Activated CD4-positive, alpha-beta memory T cell treated with anti-CD3 and anti-CD28 coated beads for 36 hours (primary cell): ENCODE data around the gene MMAB. TPM values are rescaled to one million over a fixed set of nuclear protein-coding genes. Genes with fewer than 3 reads are reported as not detected.

Source experiments
- CTCF ChIA-PET: fragments of 350-600 bp; sonication (Branson Sonifier 250); formaldehyde crosslinking; loops from one replicate; lab custom pipeline; 2021; ENCODE audit warnings: antibody characterized with exemption, inconsistent platforms; lab: Charles Lee
- POLR2A ChIA-PET: fragments of 350-600 bp; sonication (Branson Sonifier 250); formaldehyde crosslinking; loops from one replicate; lab custom pipeline; 2021; ENCODE audit warnings: antibody characterized with exemption; lab: Charles Lee
- DNase-seq: peaks from one replicate; pipeline ENCODE4 v3.0.0-alpha.2; 2020
- H3K27ac Mint-ChIP-seq: one replicate; pipeline ENCODE4 v1.8.0; 2021; ENCODE audit warnings: mixed read lengths
- H3K27me3 Mint-ChIP-seq: one replicate; pipeline ENCODE4 v1.8.0; 2021; ENCODE audit warnings: mixed read lengths
- H3K36me3 Mint-ChIP-seq: one replicate; pipeline ENCODE4 v1.8.0; 2021; ENCODE audit warnings: mixed read lengths
- H3K4me1 Mint-ChIP-seq: one replicate; pipeline ENCODE4 v1.8.0; 2021; ENCODE audit warnings: low read depth, mixed read lengths
- H3K4me3 Mint-ChIP-seq: one replicate; pipeline ENCODE4 v1.8.0; 2021; ENCODE audit warnings: mild to moderate bottlenecking, mixed read lengths
- H3K9me3 Mint-ChIP-seq: one replicate; pipeline ENCODE4 v1.8.0; 2021; ENCODE audit warnings: mixed read lengths
- intact Hi-C: fragments of 100-400 bp; cut with micrococcal nuclease; formaldehyde crosslinking; loops from one replicate; pipeline ENCODE4 v1.15.1; 2023
- total RNA-seq, 2 experiments: library from RNA; stranded (reverse); gene quantifications; one replicate each; pipeline ENCODE4 v1.2.3, GENCODE V29; 2021

The MMAB gene
- total RNA-seq, 2 experiments from 2014 or later: 42.4 to 48.3 TPM

- POLR2A ChIA-PET: no interaction called here
Observed at GRCh38 chr12:109518820-109519665, 54.3 kb downstream of the MMAB start.

GRCh38 chr12:109517619-109518018 is 55.7 kb downstream of the MMAB start:
- H3K27ac Mint-ChIP-seq: no peak overlapping the region
- H3K36me3 Mint-ChIP-seq: peaks cover 49% of the 10 kb centered on the region
- H3K4me1 Mint-ChIP-seq: no peaks in the 10 kb centered on the region
- no peak for DNase-seq
- no peaks in the 10 kb centered on the region for H3K9me3 Mint-ChIP-seq
- CTCF ChIA-PET: interaction anchor here (0.8 to 7.3 kb wide), 5 partner anchors 9 to 328 kb away, joined by 3 to 67 read pairs (median 8); no protein-coding TSS in a partner anchor
- H3K4me3 Mint-ChIP-seq: no peak overlapping the region
- POLR2A ChIA-PET: no interaction called here
- intact Hi-C loops: loop anchor here (1.0 kb wide), 1 partner anchor 258 kb away; no protein-coding TSS in a partner anchor
- no peaks in the 10 kb centered on the region for H3K27me3 Mint-ChIP-seq

More at GRCh38 chr12:109518820-109519665, 54.3 kb downstream of the MMAB start:
- H3K27ac Mint-ChIP-seq: no peak overlapping the region
- H3K9me3 Mint-ChIP-seq: no peaks in the 10 kb centered on the region
- CTCF ChIA-PET: interaction anchor here (0.6 to 7.3 kb wide), 13 partner anchors 10 to 326 kb away, joined by 3 to 67 read pairs (median 5); partner anchors contain the start of genes MMAB and MVK
- intact Hi-C loops: loop anchor here (1.0 kb wide), 1 partner anchor 256 kb away; no protein-coding TSS in a partner anchor
- no peaks in the 10 kb centered on the region for H3K4me1 Mint-ChIP-seq
- no peak overlapping the region for H3K4me3 Mint-ChIP-seq
- H3K27me3 Mint-ChIP-seq: no peaks in the 10 kb centered on the region
- DNase-seq: peak; percentile 60
- peaks cover 48% of the 10 kb centered on the region for H3K36me3 Mint-ChIP-seq

GRCh38 chr12:109513977-109514376 is 59.3 kb downstream of the MMAB start:
- no peaks in the 10 kb centered on the region for H3K27me3 Mint-ChIP-seq
- intact Hi-C loops: no loop called here
- CTCF ChIA-PET: interaction anchor here (0.6 kb wide), 1 partner anchor 10 kb away, joined by 3 read pairs; no protein-coding TSS in a partner anchor
- H3K36me3 Mint-ChIP-seq: peaks cover 45% of the 10 kb centered on the region
- H3K4me3 Mint-ChIP-seq: no peak overlapping the region
- no peaks in the 10 kb centered on the region for H3K4me1 Mint-ChIP-seq
- no peak overlapping the region for H3K27ac Mint-ChIP-seq
- DNase-seq: no peak
- POLR2A ChIA-PET: no interaction called here
- H3K9me3 Mint-ChIP-seq: no peaks in the 10 kb centered on the region

GRCh38 chr12:109513051-109513450 is 60.3 kb downstream of the MMAB start:
- H3K9me3 Mint-ChIP-seq: no peaks in the 10 kb centered on the region
- intact Hi-C loops: no loop called here
- H3K27ac Mint-ChIP-seq: no peak overlapping the region
- POLR2A ChIA-PET: no interaction called here
- no peaks in the 10 kb centered on the region for H3K27me3 Mint-ChIP-seq
- H3K36me3 Mint-ChIP-seq: peaks cover 36% of the 10 kb centered on the region
- CTCF ChIA-PET: no interaction called here
- no peak for DNase-seq
- H3K4me1 Mint-ChIP-seq: no peaks in the 10 kb centered on the region
- H3K4me3 Mint-ChIP-seq: no peak overlapping the region

GRCh38 chr12:109512608-109513007 is 60.7 kb downstream of the MMAB start:
- no peaks in the 10 kb centered on the region for H3K9me3 Mint-ChIP-seq
- intact Hi-C loops: no loop called here
- H3K4me3 Mint-ChIP-seq: no peak overlapping the region
- DNase-seq: no peak
- H3K36me3 Mint-ChIP-seq: peaks cover 35% of the 10 kb centered on the region
- H3K27ac Mint-ChIP-seq: no peak overlapping the region
- H3K4me1 Mint-ChIP-seq: no peaks in the 10 kb centered on the region
- ChIA-PET CTCF (no interaction called here), POLR2A (no interaction called here)
- no peaks in the 10 kb centered on the region for H3K27me3 Mint-ChIP-seq

- Mint-ChIP-seq H3K27me3 (no peaks in the 10 kb centered on the region), H3K36me3 (peaks cover 30% of the 10 kb centered on the region), H3K27ac (no peak overlapping the region), H3K4me3 (no peak overlapping the region), H3K9me3 (no peaks in the 10 kb centered on the region), H3K4me1 (no peaks in the 10 kb centered on the region)
- ChIA-PET CTCF (interaction anchor here (1.0 to 3.5 kb wide), 4 partner anchors 77 to 326 kb away, joined by 3 to 11 read pairs (median 4); no protein-coding TSS in a partner anchor), POLR2A (no interaction called here)
- no peak for DNase-seq
- intact Hi-C loops: no loop called here
Observed at GRCh38 chr12:109510196-109510595, 63.1 kb downstream of the MMAB start.

- Mint-ChIP-seq H3K9me3 (no peaks in the 10 kb centered on the region), H3K4me1 (no peaks in the 10 kb centered on the region), H3K36me3 (peaks cover 43% of the 10 kb centered on the region), H3K27ac (no peak overlapping the region), H3K27me3 (no peaks in the 10 kb centered on the region), H3K4me3 (no peak overlapping the region)
- DNase-seq: no peak
- ChIA-PET POLR2A (no interaction called here), CTCF (interaction anchor here (1.0 kb wide), 1 partner anchor 15 kb away, joined by 4 read pairs; no protein-coding TSS in a partner anchor)
- intact Hi-C loops: no loop called here
Observed at GRCh38 chr12:109504068-109504467, 69.2 kb downstream of the MMAB start.

Other genes with a start within 250 kb of the MMAB start
- gene MYO1H, start 225.6 kb downstream of the MMAB start, total RNA-seq: not detected
- 10 to 100 TPM; 36.2 to 40.3 TPM for gene KCTD10, start 96.2 kb downstream of the MMAB start, total RNA-seq
- 10 to 100 TPM; 29.8 to 32.3 TPM for gene UBE3B, start 95.9 kb downstream of the MMAB start, total RNA-seq
- gene MVK, start 290 bp upstream of the MMAB start, total RNA-seq: 10 to 100 TPM; 21.2 TPM
- under 1 TPM; 0.29 to 0.55 TPM for gene FAM222A, start 140.3 kb upstream of the MMAB start, total RNA-seq